ENCODE results near the gene ARHGAP6.

ARHGAP6 gene

DNA sequence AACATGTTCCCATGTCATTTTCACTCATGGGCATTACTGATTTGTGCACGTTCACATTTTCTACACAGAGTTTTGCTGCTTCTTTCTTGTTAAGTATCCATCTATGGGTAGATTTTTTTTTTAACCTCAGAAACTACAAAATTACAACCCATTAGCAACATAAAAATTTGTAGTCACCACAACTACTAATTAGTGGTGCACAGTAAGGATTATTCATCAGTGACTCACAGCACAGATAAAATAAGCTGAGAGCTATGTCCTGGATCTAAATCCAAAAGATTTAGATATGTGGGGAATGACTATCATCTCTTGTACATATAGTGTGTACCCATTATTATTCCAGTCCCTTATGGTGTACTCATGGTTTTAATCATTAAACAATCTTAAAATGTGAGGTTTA lies 392.2 kb downstream of the ARHGAP6 start:
- Histone ChIP-seq H3K27me3 (ENCODE audit: insufficient read depth, poor library complexity, severe bottlenecking) (no peaks in the 10 kb centered on the region), H3K27ac (replicated peaks) (no peak overlapping the region), H3K4me3 (replicated peaks; ENCODE audit: insufficient read depth, low read length) (no peak overlapping the region)
- DNase-seq (ENCODE audit: low read depth in 1 of 2, low spot score in 1 of 2): no peak
- TF ChIP-seq SPI1 (IDR thresholded peaks at IDR 0.05; ENCODE audit: borderline replicate concordance, low read depth): no peak
- TF ChIP-seq REST (IDR thresholded peaks at IDR 0.05; ENCODE audit: insufficient replicate concordance, low read depth): no peak
- TF ChIP-seq, protein P1, sequence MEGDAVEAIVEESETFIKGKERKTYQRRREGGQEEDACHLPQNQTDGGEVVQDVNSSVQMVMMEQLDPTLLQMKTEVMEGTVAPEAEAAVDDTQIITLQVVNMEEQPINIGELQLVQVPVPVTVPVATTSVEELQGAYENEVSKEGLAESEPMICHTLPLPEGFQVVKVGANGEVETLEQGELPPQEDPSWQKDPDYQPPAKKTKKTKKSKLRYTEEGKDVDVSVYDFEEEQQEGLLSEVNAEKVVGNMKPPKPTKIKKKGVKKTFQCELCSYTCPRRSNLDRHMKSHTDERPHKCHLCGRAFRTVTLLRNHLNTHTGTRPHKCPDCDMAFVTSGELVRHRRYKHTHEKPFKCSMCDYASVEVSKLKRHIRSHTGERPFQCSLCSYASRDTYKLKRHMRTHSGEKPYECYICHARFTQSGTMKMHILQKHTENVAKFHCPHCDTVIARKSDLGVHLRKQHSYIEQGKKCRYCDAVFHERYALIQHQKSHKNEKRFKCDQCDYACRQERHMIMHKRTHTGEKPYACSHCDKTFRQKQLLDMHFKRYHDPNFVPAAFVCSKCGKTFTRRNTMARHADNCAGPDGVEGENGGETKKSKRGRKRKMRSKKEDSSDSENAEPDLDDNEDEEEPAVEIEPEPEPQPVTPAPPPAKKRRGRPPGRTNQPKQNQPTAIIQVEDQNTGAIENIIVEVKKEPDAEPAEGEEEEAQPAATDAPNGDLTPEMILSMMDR (IDR thresholded peaks at IDR 0.05; ENCODE audit: insufficient read depth, low read length): no peak

- no peak overlapping the region for H3K27ac ChIP-seq (replicated peaks)
- H3K27me3 ChIP-seq (ENCODE audit: insufficient read depth, poor library complexity, severe bottlenecking): no peaks in the 10 kb centered on the region
- no peak for TF ChIP-seq GABPA (IDR thresholded peaks at IDR 0.05; ENCODE audit: low read depth)
- TF ChIP-seq REST (IDR thresholded peaks at IDR 0.05; ENCODE audit: insufficient replicate concordance, low read depth): no peak
- TF ChIP-seq, protein P1 (IDR thresholded peaks at IDR 0.05; ENCODE audit: insufficient read depth, low read length): no peak
- TF ChIP-seq POLR2AphosphoS5 (IDR thresholded peaks at IDR 0.05; ENCODE audit: low read depth): no peak
- TF ChIP-seq SPI1 (IDR thresholded peaks at IDR 0.05; ENCODE audit: borderline replicate concordance, low read depth): no peak
- no peak for DNase-seq (ENCODE audit: low read depth in 1 of 2, low spot score in 1 of 2)
- no peak overlapping the region for H3K4me3 ChIP-seq (replicated peaks; ENCODE audit: insufficient read depth, low read length)
Measured at GRCh38 chrX:11272863-11273262, 392.9 kb downstream of the ARHGAP6 start.

- no peak for TF ChIP-seq GABPA (IDR thresholded peaks at IDR 0.05; ENCODE audit: low read depth)
- TF ChIP-seq, protein P1 (IDR thresholded peaks at IDR 0.05; ENCODE audit: insufficient read depth, low read length): no peak
- TF ChIP-seq REST (IDR thresholded peaks at IDR 0.05; ENCODE audit: insufficient replicate concordance, low read depth): no peak
- no peak for TF ChIP-seq POLR2AphosphoS5 (IDR thresholded peaks at IDR 0.05; ENCODE audit: low read depth)
- no peak for TF ChIP-seq SPI1 (IDR thresholded peaks at IDR 0.05; ENCODE audit: borderline replicate concordance, low read depth)
- Histone ChIP-seq H3K27ac (replicated peaks) (no peak overlapping the region), H3K4me3 (replicated peaks; ENCODE audit: insufficient read depth, low read length) (no peak overlapping the region), H3K27me3 (ENCODE audit: insufficient read depth, poor library complexity, severe bottlenecking) (no peaks in the 10 kb centered on the region)
- DNase-seq (ENCODE audit: low read depth in 1 of 2, low spot score in 1 of 2): no peak
Measured at GRCh38 chrX:11272290-11272689, 393.4 kb downstream of the ARHGAP6 start.

Measured in HL-60 (cell line).